GM21723 (cell line): ENCODE results near the gene DCANP1.
"Not testable (repeated sequence)": the region's sequence is repeated elsewhere in the genome, so short reads cannot be mapped to it uniquely, and the experiment has no call there.

Experiments
- ATAC-seq: cut with Tn5 transposase; IDR thresholded peaks from one replicate; pipeline ENCODE4 v1.9.1; 2021; ENCODE audit warnings: mild to moderate bottlenecking, moderate library complexity; ENCODE audit not compliant: unreplicated experiment

The DCANP1 gene

GRCh38 chr5:135447298-135447929, at the start of gene DCANP1:
Gene DCANP1 (minus strand): TSS chr5:135447348. CDS start chr5:135447108, 240 bp downstream.
- no peak for ATAC-seq

GRCh38 chr5:135495531-135495930, 48.4 kb upstream of the DCANP1 start:
- not testable (repeated sequence) for ATAC-seq

GRCh38 chr5:135494196-135494595, 47.0 kb upstream of the DCANP1 start:
- ATAC-seq, result no peak

GRCh38 chr5:135493406-135494180, 46.4 kb upstream of the DCANP1 start:
- ATAC-seq, result no peak

GRCh38 chr5:135492319-135492626, 45.1 kb upstream of the DCANP1 start:
- ATAC-seq, result no peak

GRCh38 chr5:135491552-135492318, 44.6 kb upstream of the DCANP1 start:
- no peak for ATAC-seq

- ATAC-seq, result no peak
Observed at GRCh38 chr5:135491038-135491551, 43.9 kb upstream of the DCANP1 start.

GRCh38 chr5:135490245-135491037, 43.3 kb upstream of the DCANP1 start:
- ATAC-seq, result no peak

GRCh38 chr5:135489466-135490244, 42.5 kb upstream of the DCANP1 start:
- ATAC-seq, result no peak

GRCh38 chr5:135488727-135489465, 41.7 kb upstream of the DCANP1 start:
- ATAC-seq, result no peak

GRCh38 chr5:135487839-135488514, 40.8 kb upstream of the DCANP1 start:
- no peak for ATAC-seq

GRCh38 chr5:135487037-135487395, 39.9 kb upstream of the DCANP1 start:
- no peak for ATAC-seq

GRCh38 chr5:135486131-135487036, 39.2 kb upstream of the DCANP1 start:
- ATAC-seq, result no peak

- ATAC-seq, result no peak
Observed at GRCh38 chr5:135484674-135485086, 37.5 kb upstream of the DCANP1 start.

GRCh38 chr5:135483254-135483653, 36.1 kb upstream of the DCANP1 start:
- no peak for ATAC-seq

GRCh38 chr5:135482381-135482933, 35.3 kb upstream of the DCANP1 start:
- no peak for ATAC-seq

GRCh38 chr5:135481909-135482311, 34.8 kb upstream of the DCANP1 start:
- no peak for ATAC-seq

GRCh38 chr5:135481387-135481786, 34.2 kb upstream of the DCANP1 start:
- ATAC-seq, result no peak
